Endothelial cell (in vitro differentiated cells): Measurements from ENCODE around the gene SEMA7A. TPM values are rescaled to one million over a fixed set of nuclear protein-coding genes. Genes with fewer than 3 reads are reported as not detected.

Source experiments
- DNase-seq: peaks from one replicate; pipeline ENCODE4 v3.0.0; 2021; ENCODE audit warnings: low spot score
- H3K27ac Mint-ChIP-seq: one replicate; pipeline ENCODE4 v1.8.0; 2021; ENCODE audit warnings: mixed read lengths, inconsistent platforms; ENCODE audit not compliant: unreplicated experiment
- H3K27me3 Mint-ChIP-seq: one replicate; pipeline ENCODE4 v1.8.0; 2021; ENCODE audit warnings: mild to moderate bottlenecking, moderate library complexity, mixed read lengths, inconsistent platforms; ENCODE audit not compliant: unreplicated experiment
- H3K36me3 Mint-ChIP-seq: one replicate; pipeline ENCODE4 v1.8.0; 2021; ENCODE audit warnings: mild to moderate bottlenecking, low read depth, mixed read lengths, inconsistent platforms; ENCODE audit not compliant: unreplicated experiment
- H3K4me1 Mint-ChIP-seq: one replicate; pipeline ENCODE4 v1.8.0; 2021; ENCODE audit warnings: mild to moderate bottlenecking, mixed read lengths, inconsistent platforms; ENCODE audit not compliant: unreplicated experiment
- H3K4me3 Mint-ChIP-seq: one replicate; pipeline ENCODE4 v1.8.0; 2021; ENCODE audit warnings: mild to moderate bottlenecking, mixed read lengths, inconsistent platforms; ENCODE audit not compliant: unreplicated experiment
- H3K9me3 Mint-ChIP-seq: one replicate; pipeline ENCODE4 v1.8.0; 2021; ENCODE audit warnings: mixed read lengths, inconsistent platforms; ENCODE audit not compliant: unreplicated experiment
- total RNA-seq: library from RNA; stranded (reverse); fragmentation: NEBNext Ultra II Directional; extraction: Animal tissue kit (Norgen Biotek cat#: 25700); gene quantifications from one replicate; pipeline ENCODE4 v1.2.1, GENCODE V29; 2021; ENCODE audit not compliant: unreplicated experiment
- TF ChIP-seq, protein P1 (sequence below): fragments of 200-600 bp; sonication (generic); IDR thresholded peaks from one replicate; pipeline ENCODE4 v1.5.0; 2021; ENCODE audit warnings: antibody characterized with exemption; ENCODE audit not compliant: unreplicated experiment

Gene SEMA7A
- total RNA-seq, 1 donor from 2014 or later, result 41.4 TPM

DNA sequence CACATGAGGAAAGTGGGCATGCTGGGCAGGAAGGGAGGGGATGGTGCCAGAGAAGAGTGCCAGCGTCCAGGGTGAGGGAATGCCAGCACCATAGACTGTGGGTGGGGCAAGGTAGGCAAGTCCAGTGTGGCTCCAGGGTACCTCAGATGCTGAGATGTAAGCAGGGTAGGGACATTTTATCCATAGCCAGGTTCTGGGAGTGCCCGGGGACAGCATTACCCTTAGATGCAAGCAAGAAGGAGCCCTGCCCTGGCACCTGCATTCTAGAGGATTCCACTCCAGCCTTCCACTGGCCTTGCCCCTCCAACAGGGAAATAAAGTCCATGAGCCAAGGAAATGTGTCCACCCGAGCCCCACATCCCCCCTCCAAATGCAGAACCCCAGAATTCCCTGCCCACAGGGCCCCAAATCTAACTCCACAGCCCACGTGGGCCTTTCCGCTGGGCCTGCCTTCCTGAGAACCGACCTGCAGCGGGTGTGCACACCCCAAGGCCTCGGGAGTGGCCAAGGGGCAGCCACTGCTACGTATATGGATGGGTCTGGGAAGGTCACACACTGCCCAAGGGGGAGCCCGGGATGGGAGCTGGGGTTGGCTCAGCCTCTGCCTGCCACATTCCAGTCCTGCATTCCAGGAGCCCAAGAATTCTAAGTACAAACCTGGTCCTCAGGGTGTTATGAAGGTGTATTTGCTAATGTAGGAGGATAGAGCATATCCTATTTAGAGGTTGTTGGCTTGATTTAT lies 46.0 kb downstream of the SEMA7A start:
- no peak overlapping the region for H3K4me3 Mint-ChIP-seq
- H3K4me1 Mint-ChIP-seq, result peaks cover 54% of the 10 kb centered on the region
- TF ChIP-seq, protein P1, sequence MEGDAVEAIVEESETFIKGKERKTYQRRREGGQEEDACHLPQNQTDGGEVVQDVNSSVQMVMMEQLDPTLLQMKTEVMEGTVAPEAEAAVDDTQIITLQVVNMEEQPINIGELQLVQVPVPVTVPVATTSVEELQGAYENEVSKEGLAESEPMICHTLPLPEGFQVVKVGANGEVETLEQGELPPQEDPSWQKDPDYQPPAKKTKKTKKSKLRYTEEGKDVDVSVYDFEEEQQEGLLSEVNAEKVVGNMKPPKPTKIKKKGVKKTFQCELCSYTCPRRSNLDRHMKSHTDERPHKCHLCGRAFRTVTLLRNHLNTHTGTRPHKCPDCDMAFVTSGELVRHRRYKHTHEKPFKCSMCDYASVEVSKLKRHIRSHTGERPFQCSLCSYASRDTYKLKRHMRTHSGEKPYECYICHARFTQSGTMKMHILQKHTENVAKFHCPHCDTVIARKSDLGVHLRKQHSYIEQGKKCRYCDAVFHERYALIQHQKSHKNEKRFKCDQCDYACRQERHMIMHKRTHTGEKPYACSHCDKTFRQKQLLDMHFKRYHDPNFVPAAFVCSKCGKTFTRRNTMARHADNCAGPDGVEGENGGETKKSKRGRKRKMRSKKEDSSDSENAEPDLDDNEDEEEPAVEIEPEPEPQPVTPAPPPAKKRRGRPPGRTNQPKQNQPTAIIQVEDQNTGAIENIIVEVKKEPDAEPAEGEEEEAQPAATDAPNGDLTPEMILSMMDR, result no peak

DNA sequence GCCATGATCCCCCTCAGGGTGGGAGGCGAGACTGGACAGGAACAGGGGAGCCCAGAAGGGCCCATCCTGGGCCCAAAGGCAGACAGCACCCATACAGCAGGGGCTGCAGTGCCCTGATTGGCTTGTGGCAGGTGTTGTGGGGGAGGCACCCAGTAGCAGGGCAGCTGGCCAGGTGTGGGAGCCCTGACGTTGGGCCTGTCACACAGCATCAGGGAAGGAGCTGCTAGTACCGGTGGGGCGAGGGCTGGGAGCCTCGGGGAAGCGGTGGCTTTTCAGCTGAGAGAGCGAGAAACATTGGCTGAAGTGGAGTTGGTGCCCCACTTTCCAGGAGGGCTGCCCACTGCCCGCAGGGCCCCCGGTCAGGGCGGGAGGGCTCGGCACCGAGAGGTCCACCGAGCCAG lies 46.6 kb downstream of the SEMA7A start:
- Mint-ChIP-seq H3K9me3 (no peaks in the 10 kb centered on the region), H3K36me3 (no peaks in the 10 kb centered on the region), H3K27ac (no peak overlapping the region), H3K4me1 (peaks cover 54% of the 10 kb centered on the region), H3K4me3 (no peak overlapping the region), H3K27me3 (peaks cover 6% of the 10 kb centered on the region)
- TF ChIP-seq, protein P1, result no peak
- no peak for DNase-seq

More for the DNA sequence above, 46.0 kb downstream of the SEMA7A start:
- no peak overlapping the region for H3K27ac Mint-ChIP-seq
- no peak for DNase-seq
- no peaks in the 10 kb centered on the region for H3K36me3 Mint-ChIP-seq
- no peaks in the 10 kb centered on the region for H3K9me3 Mint-ChIP-seq
- H3K27me3 Mint-ChIP-seq, result peaks cover 8% of the 10 kb centered on the region

DNA sequence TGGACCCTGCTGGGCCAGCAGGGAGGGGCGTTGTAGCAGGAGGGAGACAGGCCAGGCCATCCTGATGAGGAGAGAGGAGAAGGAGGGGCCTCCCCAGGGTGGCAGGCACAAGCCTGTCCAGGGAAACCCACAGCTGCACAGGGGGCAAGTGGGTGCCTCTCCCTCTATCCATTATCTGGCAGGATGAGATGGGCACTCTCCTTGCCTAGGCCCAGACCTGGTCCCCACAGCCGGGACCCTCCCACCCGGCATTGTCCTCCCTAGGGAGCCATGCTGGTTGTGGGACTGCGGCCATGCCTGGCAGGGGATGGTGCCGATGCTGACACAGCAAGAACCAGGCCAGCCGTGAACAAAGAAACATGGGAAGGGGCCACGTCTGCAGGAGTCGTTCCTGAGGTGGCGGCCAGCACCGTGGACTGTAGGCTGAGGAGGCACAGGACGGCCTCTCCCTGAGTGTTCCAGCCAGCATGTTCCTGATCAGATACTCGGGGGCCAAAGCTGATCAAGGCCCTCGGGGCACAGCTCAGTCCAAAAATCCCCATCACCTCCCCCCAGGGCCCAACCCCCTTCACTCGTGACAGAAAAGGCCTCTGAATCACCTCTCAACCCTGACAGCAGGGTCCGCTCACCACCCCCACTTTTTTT lies 47.1 kb downstream of the SEMA7A start:
- no peak for DNase-seq
- no peaks in the 10 kb centered on the region for H3K36me3 Mint-ChIP-seq
- no peak overlapping the region for H3K4me3 Mint-ChIP-seq
- TF ChIP-seq, protein P1, result no peak
- H3K27me3 Mint-ChIP-seq, result peaks cover 4% of the 10 kb centered on the region
- H3K9me3 Mint-ChIP-seq, result no peaks in the 10 kb centered on the region
- peaks cover 49% of the 10 kb centered on the region for H3K4me1 Mint-ChIP-seq
- peak overlapping the region; percentile 80 for H3K27ac Mint-ChIP-seq

DNA sequence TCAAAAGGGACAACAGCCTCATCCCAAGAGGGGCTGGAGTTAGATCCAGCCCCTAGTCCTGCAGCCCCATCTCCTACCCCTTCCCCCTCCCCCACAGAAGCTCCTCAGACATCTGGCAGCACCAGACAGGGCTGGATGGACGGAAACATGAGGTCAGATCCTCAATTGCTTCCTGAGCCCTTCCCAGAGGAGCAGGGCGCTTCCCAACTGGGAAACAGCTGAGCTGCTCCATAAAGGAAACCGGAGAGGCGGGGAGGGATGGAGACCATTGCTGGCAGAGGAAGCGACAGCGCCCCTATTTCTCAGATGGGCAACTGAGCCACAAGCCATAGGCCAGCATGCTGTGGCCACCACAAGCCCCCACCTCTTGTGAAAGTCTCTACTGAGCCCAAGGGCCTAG lies 48.0 kb downstream of the SEMA7A start:
- Mint-ChIP-seq H3K27ac (peak overlapping the region; percentile 67), H3K4me1 (peaks cover 44% of the 10 kb centered on the region), H3K4me3 (no peak overlapping the region), H3K27me3 (peaks cover 6% of the 10 kb centered on the region), H3K36me3 (no peaks in the 10 kb centered on the region), H3K9me3 (no peaks in the 10 kb centered on the region)
- DNase-seq, result peak; percentile 44
- TF ChIP-seq, protein P1, result no peak
